HL-60 (cell line): ENCODE data around the gene ASPSCR1.
"Not testable (repeated sequence)": the region's sequence is repeated elsewhere in the genome, so short reads cannot be mapped to it uniquely, and the experiment has no call there.

Source experiments
- DNase-seq, 2 experiments: peaks; one replicate each; pipeline ENCODE4 v3.0.0-alpha.2; 2010 to 2020; ENCODE audit warnings: low read depth in 1 of 2, low spot score in 1 of 2
- H3K27ac ChIP-seq: fragments of 250-450 bp; sonication (Bioruptor Pico); replicated peaks from 2 replicates; pipeline ENCODE4 v1.5.1; 2020; ENCODE audit warnings: mild to moderate bottlenecking, moderate library complexity
- H3K27me3 ChIP-seq: fragments of 250-450 bp; sonication (Bioruptor Pico); 2 replicates; pipeline ENCODE4 v1.5.1; 2021; ENCODE audit warnings: mild to moderate bottlenecking, moderate library complexity; ENCODE audit not compliant: insufficient read depth, poor library complexity, severe bottlenecking
- H3K4me3 ChIP-seq: replicated peaks from 2 replicates; pipeline ENCODE4 v1.5.1; 2011; ENCODE audit warnings: mild to moderate bottlenecking, control low read depth, low read length; ENCODE audit not compliant: insufficient read depth
- CTCF ChIP-seq: IDR thresholded peaks from one replicate; pipeline ENCODE4 v1.5.1; 2011; ENCODE audit warnings: low read length, control low read depth, inconsistent platforms; ENCODE audit not compliant: insufficient read depth
- GABPA ChIP-seq: IDR thresholded peaks from 2 replicates; pipeline ENCODE4 v1.6.1; 2012; ENCODE audit warnings: low read depth
- POLR2AphosphoS5 ChIP-seq: IDR thresholded peaks from 2 replicates; pipeline ENCODE4 v1.6.1; 2012; ENCODE audit warnings: low read depth
- REST ChIP-seq: IDR thresholded peaks from 2 replicates; pipeline ENCODE4 v1.6.1; 2012; ENCODE audit warnings: low read depth; ENCODE audit not compliant: insufficient replicate concordance
- SPI1 ChIP-seq: IDR thresholded peaks from 2 replicates; pipeline ENCODE4 v1.6.1; 2012; ENCODE audit warnings: low read depth, mild to moderate bottlenecking, borderline replicate concordance

Gene ASPSCR1

GRCh38 chr17:81948635-81949378, 28.6 kb upstream of the ASPSCR1 start:
- TF ChIP-seq SPI1 (no peak), REST (no peak), POLR2AphosphoS5 (no peak), CTCF (no peak), GABPA (no peak)
- H3K4me3 ChIP-seq: no peak overlapping the region
- no peak overlapping the region for H3K27ac ChIP-seq
- no peak for DNase-seq
- no peaks in the 10 kb centered on the region for H3K27me3 ChIP-seq

- Histone ChIP-seq H3K27ac (no peak overlapping the region), H3K27me3 (no peaks in the 10 kb centered on the region), H3K4me3 (no peak overlapping the region)
- TF ChIP-seq POLR2AphosphoS5: no peak
- no peak for DNase-seq
Measured at GRCh38 chr17:81950501-81950900, 26.9 kb upstream of the ASPSCR1 start.

GRCh38 chr17:81951785-81952684, 25.4 kb upstream of the ASPSCR1 start:
- H3K27ac ChIP-seq: no peak overlapping the region
- H3K27me3 ChIP-seq: no peaks in the 10 kb centered on the region
- no peak overlapping the region for H3K4me3 ChIP-seq
- DNase-seq: no peak
- TF ChIP-seq POLR2AphosphoS5: no peak
- TF ChIP-seq CTCF: no peak

GRCh38 chr17:81952792-81953228, 24.6 kb upstream of the ASPSCR1 start:
- TF ChIP-seq GABPA (no peak), SPI1 (no peak), REST (no peak), CTCF (no peak), POLR2AphosphoS5 (no peak)
- no peak overlapping the region for H3K27ac ChIP-seq
- H3K4me3 ChIP-seq: no peak overlapping the region
- H3K27me3 ChIP-seq: no peaks in the 10 kb centered on the region
- DNase-seq: no peak

GRCh38 chr17:81953443-81953842, 24.0 kb upstream of the ASPSCR1 start:
- not testable (repeated sequence) for DNase-seq, H3K27me3 ChIP-seq, H3K27ac ChIP-seq, H3K4me3 ChIP-seq
